Kidney epithelial cell (primary cell): ENCODE measurements around the gene IGFBP1. TPM values are rescaled to one million over a fixed set of nuclear protein-coding genes. Genes with fewer than 3 reads are reported as not detected.

ENCODE experiments used
- DNase-seq: peaks from one replicate; pipeline ENCODE4 v3.0.0-alpha.2; 2010; ENCODE audit warnings: low read depth
- H3K27me3 ChIP-seq: 2 replicates; pipeline ENCODE4 v1.6.0; 2011; ENCODE audit warnings: low read length; ENCODE audit not compliant: control insufficient read depth, insufficient read depth
- H3K36me3 ChIP-seq: 2 replicates; pipeline ENCODE4 v1.5.1; 2011; ENCODE audit warnings: low read length; ENCODE audit not compliant: control insufficient read depth, insufficient read depth
- H3K4me3 ChIP-seq: 2 replicates; pipeline ENCODE4 v1.5.1; 2011; ENCODE audit warnings: low read depth, mild to moderate bottlenecking, control low read depth, low read length
- CTCF ChIP-seq: IDR thresholded peaks from 2 replicates; pipeline ENCODE4 v1.5.1; 2011; ENCODE audit warnings: mild to moderate bottlenecking, moderate library complexity, low read length, control low read depth, inconsistent platforms; ENCODE audit not compliant: insufficient read depth, poor library complexity, severe bottlenecking
- total RNA-seq: library from RNA; depleted of rRNA; stranded (reverse); fragments of >200 nt; gene quantifications from 2 replicates; pipeline ENCODE4 v1.2.3, GENCODE V29; 2015

IGFBP1 gene
- total RNA-seq, 1 donor from 2014 or later = 13.5 TPM

GRCh38 chr7:45881280-45881758 is 7.0 kb upstream of the IGFBP1 start:
- no peak for DNase-seq
- TF ChIP-seq CTCF = no peak

GRCh38 chr7:45881759-45882464 is 6.4 kb upstream of the IGFBP1 start:
- no peak for TF ChIP-seq CTCF

More at GRCh38 chr7:45881280-45881758, 7.0 kb upstream of the IGFBP1 start:
- Histone ChIP-seq H3K36me3 (no peaks in the 10 kb centered on the region), H3K4me3 (no peak overlapping the region), H3K27me3 (no peaks in the 10 kb centered on the region)

GRCh38 chr7:45882465-45882810 is 5.8 kb upstream of the IGFBP1 start:
- DNase-seq = no peak
- no peak overlapping the region for H3K4me3 ChIP-seq
- no peaks in the 10 kb centered on the region for H3K27me3 ChIP-seq
- H3K36me3 ChIP-seq = no peaks in the 10 kb centered on the region
- no peak for TF ChIP-seq CTCF

More at GRCh38 chr7:45881759-45882464, 6.4 kb upstream of the IGFBP1 start:
- no peak overlapping the region for H3K4me3 ChIP-seq
- no peaks in the 10 kb centered on the region for H3K36me3 ChIP-seq
- no peaks in the 10 kb centered on the region for H3K27me3 ChIP-seq
- DNase-seq = no peak

GRCh38 chr7:45884136-45884535 is 4.2 kb upstream of the IGFBP1 start:
- no peak for DNase-seq
- Histone ChIP-seq H3K36me3 (no peaks in the 10 kb centered on the region), H3K4me3 (no peak overlapping the region), H3K27me3 (no peaks in the 10 kb centered on the region)
- TF ChIP-seq CTCF = no peak

GRCh38 chr7:45885264-45885882 is 2.9 kb upstream of the IGFBP1 start:
- Histone ChIP-seq H3K27me3 (no peaks in the 10 kb centered on the region), H3K36me3 (no peaks in the 10 kb centered on the region), H3K4me3 (no peak overlapping the region)
- TF ChIP-seq CTCF = no peak
- peak; percentile 49 for DNase-seq
